ENCODE results near the gene TMEM192. TPM values are rescaled to one million over a fixed set of nuclear protein-coding genes. Genes with fewer than 3 reads are reported as not detected.

TMEM192 gene
- polyA plus RNA-seq, 1 donor (not counting 4 experiments of a cell fraction or from before 2014, with no cell fraction given): 29.9 TPM

GRCh38 chr4:165137205-165137604 lies 24.5 kb upstream of the TMEM192 start:
- Histone ChIP-seq H2AFZ (ENCODE audit: control insufficient read depth, low read length) (no peak overlapping the region), H4K20me1 (ENCODE audit: control insufficient read depth, extremely low read depth, insufficient read depth, low read length) (no peaks in the 10 kb centered on the region), H3K79me2 (ENCODE audit: control insufficient read depth, insufficient read depth, low read length) (no peaks in the 10 kb centered on the region), H3K36me3 (ENCODE audit: control insufficient read depth in 2 of 2, extremely low read depth in 1 of 2, insufficient read depth in 2 of 2, low read length in 2 of 2) (no peaks in the 10 kb centered on the region), H3K27me3 (ENCODE audit: control insufficient read depth, extremely low read depth, insufficient read depth, low read length) (no peaks in the 10 kb centered on the region), H3K9me3 (ENCODE audit: control insufficient read depth, low read depth, low read length) (no peaks in the 10 kb centered on the region), H3K4me1 (ENCODE audit: control insufficient read depth, extremely low read depth, insufficient read depth, low read length) (no peaks in the 10 kb centered on the region), H3K9ac (ENCODE audit: control insufficient read depth, extremely low read depth, insufficient read depth, low read length) (no peak overlapping the region), H3K9me1 (ENCODE audit: control insufficient read depth, extremely low read depth, insufficient read depth, low read length) (no peaks in the 10 kb centered on the region), H3K4me3 (ENCODE audit: control insufficient read depth in 2 of 3, extremely low read depth in 1 of 3, insufficient read depth in 2 of 3, low read depth in 1 of 3, low read length in 3 of 3) (no peak overlapping the region), H3K27ac (ENCODE audit: control insufficient read depth, insufficient read depth, low read length) (no peak overlapping the region), H3K4me2 (ENCODE audit: control insufficient read depth, extremely low read depth, insufficient read depth, low read depth, low read length) (no peak overlapping the region)
- FAIRE-seq (no peak), DNase-seq (ENCODE audit: low read depth, low spot score) (no peak)
- no peak for TF ChIP-seq EZH2 (IDR thresholded peaks at IDR 0.05; ENCODE audit: low read length)
- dilution Hi-C loops (cut with MboI; ENCODE audit: extremely low pct_ligation_motif_present, low sequenced_read_pairs): no loop called here

- H3K9me3 ChIP-seq (ENCODE audit: control insufficient read depth, low read depth, low read length): no peaks in the 10 kb centered on the region
- H3K4me3 ChIP-seq (ENCODE audit: control insufficient read depth in 2 of 3, extremely low read depth in 1 of 3, insufficient read depth in 2 of 3, low read depth in 1 of 3, low read length in 3 of 3): no peak overlapping the region
- no peaks in the 10 kb centered on the region for H3K27me3 ChIP-seq (ENCODE audit: control insufficient read depth, extremely low read depth, insufficient read depth, low read length)
- no peaks in the 10 kb centered on the region for H3K9me1 ChIP-seq (ENCODE audit: control insufficient read depth, extremely low read depth, insufficient read depth, low read length)
- no peak for TF ChIP-seq CTCF (optimal IDR thresholded peaks at IDR 0.05 in 1 of 3, IDR thresholded peaks at IDR 0.05 in 1 of 3, conservative IDR thresholded peaks at IDR 0.05 in 1 of 3; ENCODE audit: extremely low read depth in 1 of 3, insufficient read depth in 2 of 3, low read length in 3 of 3)
- TF ChIP-seq EZH2 (IDR thresholded peaks at IDR 0.05; ENCODE audit: low read length): no peak
- dilution Hi-C loops (cut with MboI; ENCODE audit: extremely low pct_ligation_motif_present, low sequenced_read_pairs): no loop called here
- no peak overlapping the region for H3K4me2 ChIP-seq (ENCODE audit: control insufficient read depth, extremely low read depth, insufficient read depth, low read depth, low read length)
- H4K20me1 ChIP-seq (ENCODE audit: control insufficient read depth, extremely low read depth, insufficient read depth, low read length): no peaks in the 10 kb centered on the region
- H3K36me3 ChIP-seq (ENCODE audit: control insufficient read depth in 2 of 2, extremely low read depth in 1 of 2, insufficient read depth in 2 of 2, low read length in 2 of 2): no peaks in the 10 kb centered on the region
- H3K9ac ChIP-seq (ENCODE audit: control insufficient read depth, extremely low read depth, insufficient read depth, low read length): no peak overlapping the region
- no peak overlapping the region for H3K27ac ChIP-seq (ENCODE audit: control insufficient read depth, insufficient read depth, low read length)
- DNase-seq (ENCODE audit: low read depth, low spot score): no peak
- no peak overlapping the region for H2AFZ ChIP-seq (ENCODE audit: control insufficient read depth, low read length)
- no peaks in the 10 kb centered on the region for H3K4me1 ChIP-seq (ENCODE audit: control insufficient read depth, extremely low read depth, insufficient read depth, low read length)
- no peak for FAIRE-seq
- no peaks in the 10 kb centered on the region for H3K79me2 ChIP-seq (ENCODE audit: control insufficient read depth, insufficient read depth, low read length)
Observed at GRCh38 chr4:165136529-165136928, 23.9 kb upstream of the TMEM192 start.

GRCh38 chr4:165133150-165133549 lies 20.5 kb upstream of the TMEM192 start:
- Histone ChIP-seq H3K27ac (ENCODE audit: control insufficient read depth, insufficient read depth, low read length) (no peak overlapping the region), H3K9me1 (ENCODE audit: control insufficient read depth, extremely low read depth, insufficient read depth, low read length) (no peaks in the 10 kb centered on the region), H3K9me3 (ENCODE audit: control insufficient read depth, low read depth, low read length) (no peaks in the 10 kb centered on the region), H3K4me1 (ENCODE audit: control insufficient read depth, extremely low read depth, insufficient read depth, low read length) (no peaks in the 10 kb centered on the region), H3K9ac (ENCODE audit: control insufficient read depth, extremely low read depth, insufficient read depth, low read length) (no peak overlapping the region), H3K4me3 (ENCODE audit: control insufficient read depth in 2 of 3, extremely low read depth in 1 of 3, insufficient read depth in 2 of 3, low read depth in 1 of 3, low read length in 3 of 3) (no peak overlapping the region), H3K4me2 (ENCODE audit: control insufficient read depth, extremely low read depth, insufficient read depth, low read depth, low read length) (no peak overlapping the region), H3K27me3 (ENCODE audit: control insufficient read depth, extremely low read depth, insufficient read depth, low read length) (no peaks in the 10 kb centered on the region), H3K36me3 (ENCODE audit: control insufficient read depth in 2 of 2, extremely low read depth in 1 of 2, insufficient read depth in 2 of 2, low read length in 2 of 2) (no peaks in the 10 kb centered on the region), H2AFZ (ENCODE audit: control insufficient read depth, low read length) (no peak overlapping the region), H3K79me2 (ENCODE audit: control insufficient read depth, insufficient read depth, low read length) (no peaks in the 10 kb centered on the region), H4K20me1 (ENCODE audit: control insufficient read depth, extremely low read depth, insufficient read depth, low read length) (no peaks in the 10 kb centered on the region)
- DNase-seq (ENCODE audit: low read depth, low spot score): no peak
- dilution Hi-C loops (cut with MboI; ENCODE audit: extremely low pct_ligation_motif_present, low sequenced_read_pairs): no loop called here
- peak; percentile 32 for FAIRE-seq
- TF ChIP-seq EZH2 (IDR thresholded peaks at IDR 0.05; ENCODE audit: low read length) (no peak), CTCF (optimal IDR thresholded peaks at IDR 0.05 in 1 of 3, IDR thresholded peaks at IDR 0.05 in 1 of 3, conservative IDR thresholded peaks at IDR 0.05 in 1 of 3; ENCODE audit: extremely low read depth in 1 of 3, insufficient read depth in 2 of 3, low read length in 3 of 3) (no peak)

All from keratinocyte (primary cell).